Loucy (cell line): ENCODE data around the gene NUMB.

Source experiments
- H2AFZ ChIP-seq: fragments of 200-600 bp; sonication (generic); 2 replicates; pipeline ENCODE4 v1.6.0; 2016; ENCODE audit warnings: antibody characterized with exemption, mild to moderate bottlenecking, low read length, moderate library complexity
- H3F3A ChIP-seq: fragments of 200-600 bp; 2 replicates; pipeline ENCODE4 v1.6.0; 2016; ENCODE audit warnings: antibody characterized with exemption, low read depth, mild to moderate bottlenecking
- H3K27me3 ChIP-seq: fragments of 200-600 bp; sonication (generic); 2 replicates; pipeline ENCODE4 v1.6.1; 2014; ENCODE audit warnings: low read length, mild to moderate bottlenecking; ENCODE audit not compliant: insufficient read depth, poor library complexity, severe bottlenecking
- H3K36me3 ChIP-seq: fragments of 200-600 bp; sonication (generic); 2 replicates; pipeline ENCODE4 v1.6.1; 2016; ENCODE audit warnings: low read length; ENCODE audit not compliant: insufficient read depth
- H3K4me1 ChIP-seq: fragments of 200-600 bp; sonication (generic); 2 replicates; pipeline ENCODE4 v1.5.1; 2014; ENCODE audit warnings: low read length, mild to moderate bottlenecking; ENCODE audit not compliant: insufficient read depth, poor library complexity, severe bottlenecking
- H3K4me2 ChIP-seq: fragments of 200-600 bp; sonication (generic); 2 replicates; pipeline ENCODE4 v1.6.0; 2014; ENCODE audit warnings: antibody characterized with exemption, low read length, low read depth, mild to moderate bottlenecking; ENCODE audit not compliant: poor library complexity, severe bottlenecking
- H3K4me3 ChIP-seq: fragments of 200-600 bp; sonication (generic); 2 replicates; pipeline ENCODE4 v1.5.1; 2014; ENCODE audit warnings: low read length, mild to moderate bottlenecking, mixed read lengths; ENCODE audit not compliant: poor library complexity, severe bottlenecking
- H3K79me2 ChIP-seq: fragments of 200-600 bp; sonication (generic); 2 replicates; pipeline ENCODE4 v1.6.1; 2014; ENCODE audit warnings: low read length; ENCODE audit not compliant: insufficient read depth
- H3K9ac ChIP-seq: fragments of 200-600 bp; sonication (generic); 2 replicates; pipeline ENCODE4 v1.6.0; 2014; ENCODE audit warnings: mild to moderate bottlenecking, low read depth, low read length, moderate library complexity; ENCODE audit not compliant: poor library complexity, severe bottlenecking
- H3K9me2 ChIP-seq: fragments of 200-600 bp; sonication (generic); replicated peaks from 2 replicates; pipeline ENCODE4 v1.6.1; 2016; ENCODE audit warnings: low read depth, low read length, mixed read lengths
- H3K9me3 ChIP-seq: fragments of 200-600 bp; sonication (generic); 2 replicates; pipeline ENCODE4 v1.6.1; 2014; ENCODE audit warnings: mild to moderate bottlenecking, antibody characterized with exemption, low read length, low read depth; ENCODE audit not compliant: insufficient read depth
- H4K20me1 ChIP-seq: fragments of 200-600 bp; sonication (generic); 2 replicates; pipeline ENCODE4 v1.6.0; 2014; ENCODE audit warnings: antibody characterized with exemption, low read length, mild to moderate bottlenecking; ENCODE audit not compliant: insufficient read depth, poor library complexity, severe bottlenecking
- CTCF ChIP-seq: fragments of 200-600 bp; sonication (generic); conservative IDR thresholded peaks from 2 replicates; pipeline ENCODE4 v1.5.1; 2014; ENCODE audit warnings: mild to moderate bottlenecking, antibody characterized with exemption, low read length
- EZH2phosphoT487 ChIP-seq: fragments of 200-600 bp; IDR thresholded peaks from 2 replicates; pipeline ENCODE4 v1.6.1; 2018; ENCODE audit warnings: antibody characterized with exemption, mild to moderate bottlenecking, moderate library complexity, borderline replicate concordance

NUMB gene

GRCh38 chr14:73443758-73444157 lies 14.6 kb downstream of the NUMB start:
- Histone ChIP-seq H3K9ac (no peak overlapping the region), H3K9me2 (no peaks in the 10 kb centered on the region), H3K79me2 (peaks cover 62% of the 10 kb centered on the region; the same call in 1 of the 2 replicates)

GRCh38 chr14:73441286-73441685 lies 17.1 kb downstream of the NUMB start:
- Histone ChIP-seq H2AFZ (no peak overlapping the region), H3K9me3 (no peaks in the 10 kb centered on the region), H3K4me3 (no peak overlapping the region), H3K9ac (no peak overlapping the region), H3K79me2 (peaks cover 68% of the 10 kb centered on the region), H4K20me1 (no peaks in the 10 kb centered on the region), H3F3A (no peaks in the 10 kb centered on the region), H3K9me2 (no peaks in the 10 kb centered on the region), H3K4me1 (no peaks in the 10 kb centered on the region), H3K27me3 (no peaks in the 10 kb centered on the region), H3K36me3 (no peaks in the 10 kb centered on the region), H3K4me2 (no peak overlapping the region)
- no peak for TF ChIP-seq CTCF
- no peak for TF ChIP-seq EZH2phosphoT487

More at GRCh38 chr14:73443758-73444157, 14.6 kb downstream of the NUMB start:
- TF ChIP-seq CTCF (no peak), EZH2phosphoT487 (no peak)
- H3K27me3 ChIP-seq, result no peaks in the 10 kb centered on the region
- H3F3A ChIP-seq, result no peaks in the 10 kb centered on the region
- no peak overlapping the region for H3K4me3 ChIP-seq
- no peak overlapping the region for H2AFZ ChIP-seq
- no peaks in the 10 kb centered on the region for H3K9me3 ChIP-seq
- no peaks in the 10 kb centered on the region for H3K36me3 ChIP-seq
- no peak overlapping the region for H3K4me2 ChIP-seq
- no peaks in the 10 kb centered on the region for H3K4me1 ChIP-seq
- peaks cover 3% of the 10 kb centered on the region for H4K20me1 ChIP-seq

- Histone ChIP-seq H3K36me3 (no peaks in the 10 kb centered on the region), H3K9ac (no peak overlapping the region), H3K27me3 (no peaks in the 10 kb centered on the region), H3K9me2 (no peaks in the 10 kb centered on the region), H4K20me1 (peaks cover 5% of the 10 kb centered on the region), H3K4me3 (no peak overlapping the region), H3F3A (no peaks in the 10 kb centered on the region), H3K4me2 (no peak overlapping the region), H2AFZ (no peak overlapping the region), H3K9me3 (no peaks in the 10 kb centered on the region), H3K4me1 (no peaks in the 10 kb centered on the region), H3K79me2 (peaks cover 59% of the 10 kb centered on the region)
- no peak for TF ChIP-seq CTCF
- no peak for TF ChIP-seq EZH2phosphoT487
Observed at GRCh38 chr14:73438993-73439392, 19.4 kb downstream of the NUMB start.
